CD4-positive, alpha-beta T cell (primary cell): Measurements from ENCODE around the gene CD99L2. TPM values are rescaled to one million over a fixed set of nuclear protein-coding genes. Genes with fewer than 3 reads are reported as not detected.

Source experiments
- ATAC-seq: fragments of 200-7000 bp; cut with Tn5 transposase; one replicate; pipeline ENCODE4 v1.10.0; 2022; ENCODE audit warnings: mild to moderate bottlenecking; ENCODE audit not compliant: poor library complexity
- CTCF ChIA-PET: fragments of 350-600 bp; sonication (Branson Sonifier 250); formaldehyde crosslinking; loops from one replicate; lab custom pipeline; 2021; ENCODE audit warnings: antibody characterized with exemption, inconsistent platforms; lab: Charles Lee
- POLR2A ChIA-PET: fragments of 350-600 bp; sonication (Branson Sonifier 250); formaldehyde crosslinking; loops from one replicate; lab custom pipeline; 2021; ENCODE audit warnings: antibody characterized with exemption, inconsistent platforms; lab: Charles Lee
- DNase-seq, 14 experiments: peaks; one replicate each; pipeline ENCODE4 v3.0.0-alpha.2; 2013 to 2020; ENCODE audit warnings: mixed read lengths in 2 of 14
- H3K27ac ChIP-seq, 2 donors: one replicate each; pipeline versions ENCODE4 v1.5.1 to v1.7.0; 2013; ENCODE audit warnings: low read length in 2 of 2, low read depth in 1 of 2, mild to moderate bottlenecking in 1 of 2
- H3K27me3 ChIP-seq, 2 experiments: 1 replicate in 1 of 2; 2 replicates in 1 of 2; pipeline versions ENCODE4 v1.6.1 to v1.7.0; 2013; ENCODE audit warnings: low read length in 2 of 2, control low read depth in 1 of 2, mild to moderate bottlenecking in 1 of 2, moderate library complexity in 1 of 2; ENCODE audit not compliant: insufficient read depth in 2 of 2, control insufficient read depth in 1 of 2
- H3K36me3 ChIP-seq: one replicate; pipeline ENCODE4 v1.6.1; 2013; ENCODE audit warnings: low read length, control low read depth; ENCODE audit not compliant: insufficient read depth
- H3K4me1 ChIP-seq: one replicate; pipeline ENCODE4 v1.6.1; 2013; ENCODE audit warnings: low read length, control low read depth; ENCODE audit not compliant: insufficient read depth
- H3K4me3 ChIP-seq: one replicate; pipeline ENCODE4 v1.5.1; 2013; ENCODE audit warnings: mild to moderate bottlenecking, low read length, moderate library complexity
- H3K9me3 ChIP-seq, 2 experiments: 1 replicate in 1 of 2; 2 replicates in 1 of 2; pipeline versions ENCODE4 v1.6.1 to v1.7.0; 2013; ENCODE audit warnings: low read length in 2 of 2, mild to moderate bottlenecking in 2 of 2, control low read depth in 1 of 2, moderate library complexity in 1 of 2; ENCODE audit not compliant: control insufficient read depth in 1 of 2, insufficient read depth in 1 of 2
- H3K27ac Mint-ChIP-seq: one replicate; pipeline ENCODE4 v1.8.0; 2020; ENCODE audit warnings: mixed read lengths
- H3K27me3 Mint-ChIP-seq: one replicate; pipeline ENCODE4 v1.8.0; 2021; ENCODE audit warnings: mixed read lengths
- H3K36me3 Mint-ChIP-seq: one replicate; pipeline ENCODE4 v1.8.0; 2021; ENCODE audit warnings: low read depth, mixed read lengths
- H3K4me1 Mint-ChIP-seq: one replicate; pipeline ENCODE4 v1.8.0; 2021; ENCODE audit warnings: low read depth, mixed read lengths
- H3K4me3 Mint-ChIP-seq: one replicate; pipeline ENCODE4 v1.8.0; 2020; ENCODE audit warnings: mild to moderate bottlenecking, mixed read lengths
- H3K9me3 Mint-ChIP-seq: one replicate; pipeline ENCODE4 v1.8.0; 2020; ENCODE audit warnings: mixed read lengths
- CTCF ChIP-seq: fragments of 200-600 bp; IDR thresholded peaks from one replicate; pipeline ENCODE4 v1.8.0; 2022; ENCODE audit warnings: antibody characterized with exemption, mild to moderate bottlenecking
- intact Hi-C, 2 experiments: fragments of 100-400 bp; cut with DNase I in 1 of 2; cut with micrococcal nuclease in 1 of 2; formaldehyde crosslinking; loops; one replicate each; pipeline versions ENCODE4 v1.15.1 to v1.9.0; 2023 to 2025; cut with DNase I, micrococcal nuclease
- total RNA-seq, 174 experiments: library from RNA in 2 of 174; stranded (reverse) in 2 of 174; gene quantifications; one replicate each; pipeline ENCODE4 v1.2.3 and lab custom pipeline; 2021 to 2026

CD99L2 gene
- total RNA-seq, 2 experiments from 2014 or later = 5.3 to 6.5 TPM

- H3K9me3 ChIP-seq = no peaks in the 10 kb centered on the region
- H3K36me3 ChIP-seq = no peaks in the 10 kb centered on the region
- Mint-ChIP-seq H3K4me3 (peak overlapping the region; percentile 62), H3K9me3 (no peaks in the 10 kb centered on the region), H3K36me3 (no peaks in the 10 kb centered on the region), H3K27me3 (no peaks in the 10 kb centered on the region), H3K4me1 (peaks cover 15% of the 10 kb centered on the region), H3K27ac (no peak overlapping the region)
- POLR2A ChIA-PET = no interaction called here
- H3K27ac ChIP-seq = no peak overlapping the region
- no peak for ATAC-seq
- peaks cover 12% of the 10 kb centered on the region for H3K4me1 ChIP-seq
- TF ChIP-seq CTCF = no peak
- no peak for DNase-seq
- CTCF ChIA-PET = no interaction called here
- H3K27me3 ChIP-seq = no peaks in the 10 kb centered on the region
- intact Hi-C loops = loop anchor here (5.0 to 10.0 kb wide), 3 partner anchors 88 to 522 kb away; partner anchors contain the start of genes HMGB3 (in 1 of the 2) and VMA21 (in 1 of the 2)
- H3K4me3 ChIP-seq = no peak overlapping the region
Measured at GRCh38 chrX:150896632-150897031, 1.8 kb downstream of the CD99L2 start.

- Histone ChIP-seq H3K4me1 (peaks cover 7% of the 10 kb centered on the region), H3K27ac (no peak overlapping the region), H3K4me3 (no peak overlapping the region), H3K27me3 (no peaks in the 10 kb centered on the region), H3K9me3 (no peaks in the 10 kb centered on the region), H3K36me3 (no peaks in the 10 kb centered on the region)
- ChIA-PET CTCF (no interaction called here), POLR2A (no interaction called here)
- no peak for TF ChIP-seq CTCF
- Mint-ChIP-seq H3K27ac (no peak overlapping the region), H3K36me3 (no peaks in the 10 kb centered on the region), H3K27me3 (no peaks in the 10 kb centered on the region), H3K4me3 (no peak overlapping the region), H3K4me1 (peaks cover 8% of the 10 kb centered on the region), H3K9me3 (no peaks in the 10 kb centered on the region)
- ATAC-seq (no peak), DNase-seq (no peak)
- intact Hi-C loops = loop anchor here (10.0 kb wide), 2 partner anchors 91 to 519 kb away; partner anchors contain the start of gene HMGB3 (in 1 of the 2)
Measured at GRCh38 chrX:150893936-150894335, 4.5 kb downstream of the CD99L2 start.

- Histone ChIP-seq H3K27me3 (no peaks in the 10 kb centered on the region), H3K36me3 (no peaks in the 10 kb centered on the region), H3K27ac (no peak overlapping the region), H3K4me1 (no peaks in the 10 kb centered on the region), H3K9me3 (no peaks in the 10 kb centered on the region), H3K4me3 (no peak overlapping the region)
- CTCF ChIA-PET = no interaction called here
- intact Hi-C loops = no loop called here
- H3K4me3 Mint-ChIP-seq = no peak overlapping the region
- TF ChIP-seq CTCF = no peak
- DNase-seq (no peak), ATAC-seq (no peak)
- no peaks in the 10 kb centered on the region for H3K4me1 Mint-ChIP-seq
- no peaks in the 10 kb centered on the region for H3K9me3 Mint-ChIP-seq
- no peaks in the 10 kb centered on the region for H3K27me3 Mint-ChIP-seq
- no peak overlapping the region for H3K27ac Mint-ChIP-seq
- H3K36me3 Mint-ChIP-seq = no peaks in the 10 kb centered on the region
- POLR2A ChIA-PET = no interaction called here
Measured at GRCh38 chrX:150889131-150889530, 9.3 kb downstream of the CD99L2 start.
